GM12878 (cell line): ENCODE data around the gene TOP1. TPM values are rescaled to one million over a fixed set of nuclear protein-coding genes. Genes with fewer than 3 reads are reported as not detected.

Experiments
- BCL3 ChIP-seq: IDR thresholded peaks from 2 replicates; pipeline ENCODE4 v1.6.1; 2011; ENCODE audit warnings: borderline replicate concordance, low read depth, mild to moderate bottlenecking, moderate library complexity, low read length; ENCODE audit not compliant: insufficient read depth, poor library complexity, severe bottlenecking
- CHD2 ChIP-seq: IDR thresholded peaks from 2 replicates; pipeline ENCODE4 v1.6.1; 2011; ENCODE audit warnings: low read depth, low read length, improper control_type of control experiment, borderline replicate concordance
- DPF2 ChIP-seq: fragments of 450-650 bp; IDR thresholded peaks from 2 replicates; pipeline ENCODE4 v1.6.1; 2017; ENCODE audit warnings: mild to moderate bottlenecking
- EP300 ChIP-seq, 2 experiments: fragments of 150-350 bp in 1 of 2; IDR thresholded peaks; 2 replicates each; pipeline ENCODE4 v1.6.1; 2011 to 2012; ENCODE audit warnings: low read depth in 2 of 2, low read length in 2 of 2, borderline replicate concordance in 1 of 2, improper control_type of control experiment in 1 of 2, inconsistent platforms in 1 of 2; ENCODE audit not compliant: control insufficient read depth in 1 of 2
- FOS ChIP-seq: IDR thresholded peaks from 3 replicates; pipeline ENCODE4 v1.6.1; 2011; ENCODE audit warnings: borderline replicate concordance; ENCODE audit not compliant: insufficient read length; ENCODE audit errors: extremely low read depth
- IRF3 ChIP-seq: fragments of 450-650 bp; IDR thresholded peaks from 2 replicates; pipeline ENCODE4 v1.6.1; 2014; ENCODE audit warnings: mild to moderate bottlenecking
- MTA2 ChIP-seq: fragments of 450-650 bp; IDR thresholded peaks from 2 replicates; pipeline ENCODE4 v1.6.1; 2016; ENCODE audit warnings: low read depth, mild to moderate bottlenecking, moderate library complexity
- MTA3 ChIP-seq: IDR thresholded peaks from 2 replicates; pipeline ENCODE4 v1.6.1; 2012; ENCODE audit warnings: low read length, inconsistent platforms, borderline replicate concordance
- NKRF ChIP-seq: fragments of 450-650 bp; conservative IDR thresholded peaks from 2 replicates; pipeline ENCODE4 v1.6.1; 2017; ENCODE audit warnings: mild to moderate bottlenecking, moderate library complexity
- NR2F1 ChIP-seq: fragments of 450-650 bp; conservative IDR thresholded peaks from 2 replicates; pipeline ENCODE4 v1.6.1; 2017; ENCODE audit warnings: mild to moderate bottlenecking
- POLR2A ChIP-seq: IDR thresholded peaks from 2 replicates; pipeline ENCODE4 v1.6.1; 2011; ENCODE audit warnings: low read depth, mild to moderate bottlenecking, low read length
- POLR2AphosphoS5 ChIP-seq: IDR thresholded peaks from 2 replicates; pipeline ENCODE4 v1.6.1; 2011; ENCODE audit warnings: mild to moderate bottlenecking, low read length, inconsistent platforms
- RAD51 ChIP-seq: fragments of 450-650 bp; IDR thresholded peaks from 2 replicates; pipeline ENCODE4 v1.6.1; 2016; ENCODE audit warnings: moderate library complexity, mild to moderate bottlenecking, inconsistent platforms
- RUNX3 ChIP-seq: IDR thresholded peaks from 2 replicates; pipeline ENCODE4 v1.6.1; 2012; ENCODE audit warnings: low read length, inconsistent platforms
- SIN3A ChIP-seq: IDR thresholded peaks from 2 replicates; pipeline ENCODE4 v1.6.1; 2012; ENCODE audit warnings: low read depth, low read length, improper control_type of control experiment
- SMAD5 ChIP-seq: IDR thresholded peaks from 2 replicates; pipeline ENCODE4 v1.6.1; 2016; ENCODE audit warnings: antibody characterized with exemption, low read depth
- TBL1XR1 ChIP-seq: IDR thresholded peaks from 2 replicates; pipeline ENCODE4 v1.6.1; 2012; ENCODE audit warnings: low read depth, low read length, improper control_type of control experiment
- USF1 ChIP-seq: IDR thresholded peaks from 2 replicates; pipeline ENCODE4 v1.6.1; 2011; ENCODE audit warnings: borderline replicate concordance, low read depth, mild to moderate bottlenecking, moderate library complexity, mixed read lengths, low read length; ENCODE audit not compliant: insufficient read depth; ENCODE audit errors: extremely low read length
- ZZZ3 ChIP-seq: IDR thresholded peaks from 2 replicates; pipeline ENCODE4 v1.6.1; 2011; ENCODE audit warnings: low read depth; ENCODE audit not compliant: control insufficient read depth, insufficient read length
- polyA plus RNA-seq, 11 experiments: library from polyadenylated mRNA; depleted of rRNA in 4 of 11; unstranded in 6 of 11; stranded (reverse) in 5 of 11; fragments of >200 nt; fragmentation: Nextera tagmentation in 4 of 11; fragmentation: Illumina TruSeq in 1 of 11; extraction: Ambion mirVana in 4 of 11; extraction: Trizol in 1 of 11; gene quantifications; 1 replicate in 1 of 11; 2 replicates in 10 of 11; pipeline versions ENCODE4 v1.2.1 to v1.2.3, GENCODE V29; 2011 to 2016; ENCODE audit warnings: inconsistent platforms in 2 of 11, missing spikeins in 2 of 11, low read depth in 1 of 11
- total RNA-seq, 4 experiments: library from RNA; depleted of rRNA in 3 of 4; stranded (reverse); fragments of >200 nt in 3 of 4; fragmentation: Illumina TruSeq in 1 of 4; extraction: Trizol in 1 of 4; gene quantifications; 2 replicates each; pipeline versions ENCODE4 v1.2.1 to v1.2.3, GENCODE V29; 2013 to 2021

Gene TOP1
- total and polyA plus RNA-seq, 10 of the 15 experiments (the other 5 are each of a cell fraction or from before 2014, with no cell fraction given) = 21.5 to 128 (median 47.3) TPM

GRCh38 chr20:41141153-41141815, 112.7 kb downstream of the TOP1 start (continued):
- TF ChIP-seq IRF3 (no peak), CHD2 (0 out of 2 replicates have a peak, but pooled peaks have one; percentile 22), NR2F1 (peak; percentile 99), ZZZ3 (no peak), NKRF (0 out of 2 replicates have a peak, but pooled peaks have one; percentile 31), SMAD5 (no peak), EP300 (IDR thresholded peaks at IDR 0.05; ENCODE audit: borderline replicate concordance in 1 of 2, control insufficient read depth in 1 of 2, low read depth in 2 of 2, low read length in 2 of 2) (no peak), MTA3 (no peak), DPF2 (peak; percentile 46; the same call in 1 of the 2 replicates), BCL3 (no peak), TBL1XR1 (0 out of 2 replicates have a peak, but pooled peaks have one; percentile 20), POLR2A (no peak), USF1 (no peak), RUNX3 (no peak), POLR2AphosphoS5 (no peak), SIN3A (0 out of 2 replicates have a peak, but pooled peaks have one; percentile 38), FOS (no peak), MTA2 (peak; percentile 31; the same call in 1 of the 2 replicates), RAD51 (no peak)
- TF ChIP-seq, all 136 proteins: peak for 14
